HepG2 (cell line): ENCODE results near the gene ZBTB20. TPM values are rescaled to one million over a fixed set of nuclear protein-coding genes. Genes with fewer than 3 reads are reported as not detected.

ENCODE experiments used
- ATAC-seq: fragments of 200-7000 bp; cut with Tn5 transposase; 3 replicates; pipeline ENCODE4 v1.9.1; 2020; ENCODE audit warnings: mild to moderate bottlenecking, moderate library complexity
- BruUV-seq: library from RNA; stranded (reverse); fragments of 400-500 nt; replicated peaks from 2 replicates; lab custom pipeline; 2021; lab: Mats Ljungman, UMichigan
- CTCF ChIA-PET: fragments of 300-600 bp; formaldehyde crosslinking; extraction: SDS; loops from one replicate; lab custom pipeline; 2021; ENCODE audit warnings: low total read pairs, inconsistent platforms, low intra/inter-chr PET ratio; lab: Yijun Ruan, JAX
- POLR2A ChIA-PET: fragments of 350-600 bp; sonication (Branson Sonifier 250); formaldehyde crosslinking; loops from one replicate; lab custom pipeline; 2020; ENCODE audit warnings: antibody characterized with exemption, inconsistent platforms; lab: Yijun Ruan, JAX
- DNase-seq: peaks from one replicate; pipeline ENCODE4 v3.0.0-alpha.2; 2015; ENCODE audit warnings: low spot score
- FAIRE-seq: peaks from 3 replicates; lab custom pipeline; 2011; peaks lifted over from hg19 to GRCh38; lab: Jason Lieb, UNC
- H2AFZ ChIP-seq: one replicate; pipeline ENCODE4 v1.6.1; 2011; ENCODE audit warnings: low read length, inconsistent platforms
- H3K27ac ChIP-seq: fragments of 300-600 bp; 3 replicates; pipeline ENCODE4 v1.8.0; 2011; ENCODE audit warnings: mixed run types, mild to moderate bottlenecking, mixed read lengths, low read length, inconsistent platforms; ENCODE audit not compliant: insufficient read depth; ENCODE audit errors: extremely low read length
- H3K27me3 ChIP-seq, 2 experiments: fragments of 200-600 bp in 1 of 2; 2 replicates in 1 of 2; 3 replicates in 1 of 2; pipeline versions ENCODE4 v1.6.0 to v1.8.0; 2011; ENCODE audit warnings: low read length in 2 of 2, mild to moderate bottlenecking in 2 of 2, moderate library complexity in 2 of 2, inconsistent platforms in 1 of 2; ENCODE audit not compliant: insufficient read depth in 2 of 2, control insufficient read depth in 1 of 2
- H3K36me3 ChIP-seq, 2 experiments: fragments of 200-600 bp in 1 of 2; replicated peaks in 1 of 2; 2 replicates in 1 of 2; 3 replicates in 1 of 2; pipeline versions ENCODE4 v1.5.1 to v1.8.0; 2011; ENCODE audit warnings: low read length in 2 of 2, inconsistent platforms in 1 of 2; ENCODE audit not compliant: insufficient read depth in 2 of 2, control insufficient read depth in 1 of 2
- H3K4me1 ChIP-seq: 2 replicates; pipeline ENCODE4 v1.5.1; 2012; ENCODE audit warnings: low read length, inconsistent platforms; ENCODE audit not compliant: insufficient read depth
- H3K4me2 ChIP-seq: 2 replicates; pipeline ENCODE4 v1.6.0; 2011; ENCODE audit warnings: low read depth, low read length, inconsistent platforms
- H3K4me3 ChIP-seq, 3 experiments: fragments of 200-600 bp in 1 of 3; sonication (generic), shearing (Covaris generic) in 1 of 3; replicated peaks in 1 of 3; 2 replicates each; pipeline ENCODE4 v1.5.1; 2011 to 2016; ENCODE audit warnings: low read length in 3 of 3, inconsistent platforms in 2 of 3, low read depth in 2 of 3, mild to moderate bottlenecking in 2 of 3, control low read depth in 1 of 3, mixed read lengths in 1 of 3; ENCODE audit not compliant: insufficient read depth in 1 of 3
- H3K79me2 ChIP-seq: one replicate; pipeline ENCODE4 v1.6.1; 2011; ENCODE audit warnings: low read length, inconsistent platforms; ENCODE audit not compliant: insufficient read depth
- H3K9ac ChIP-seq: 2 replicates; pipeline ENCODE4 v1.6.0; 2011; ENCODE audit warnings: mild to moderate bottlenecking, low read depth, low read length, inconsistent platforms; ENCODE audit not compliant: insufficient read depth
- H3K9me3 ChIP-seq: 2 replicates; pipeline ENCODE4 v1.5.1; 2012; ENCODE audit warnings: mild to moderate bottlenecking, low read length
- H4K20me1 ChIP-seq: 2 replicates; pipeline ENCODE4 v1.6.0; 2011; ENCODE audit warnings: inconsistent platforms, mild to moderate bottlenecking, low read length, moderate library complexity; ENCODE audit not compliant: insufficient read depth
- ETV6 ChIP-seq: sonication (generic); formaldehyde crosslinking; conservative IDR thresholded peaks from 2 replicates; pipeline ENCODE4 v1.4.0; 2020; ENCODE audit warnings: missing genetic modification reagents
- TEAD3 ChIP-seq: optimal IDR thresholded peaks from 2 replicates; pipeline ENCODE3; 2016; ENCODE audit warnings: borderline replicate concordance
- XRCC5 ChIP-seq: fragments of 200-400 bp; formaldehyde crosslinking; optimal IDR thresholded peaks from 2 replicates; pipeline ENCODE3; 2017; ENCODE audit warnings: mild to moderate bottlenecking, low read length
- ZNF598 ChIP-seq: sonication (generic); formaldehyde crosslinking; IDR thresholded peaks from 2 replicates; pipeline ENCODE4 v1.5.1; 2020; ENCODE audit warnings: mild to moderate bottlenecking, missing genetic modification reagents, borderline replicate concordance
- WGBS: methylation state at CpG from one replicate; pipeline ENCODE4 v1.1.6; 2017; ENCODE audit warnings: low lambda C conversion rate; 5-methylcytosine and 5-hydroxymethylcytosine counted together
- in situ Hi-C: cut with HindIII; loops from 2 replicates; pipeline ENCODE4 v1.10.0; 2017; ENCODE audit warnings: low pct_unique_long_range_greater_than_20kb; ENCODE audit not compliant: extremely low pct_ligation_motif_present
- intact Hi-C: fragments of 100-400 bp; cut with micrococcal nuclease; formaldehyde crosslinking; loops from one replicate; pipeline ENCODE4 v1.10.0; 2022; ENCODE audit not compliant: unreplicated experiment
- polyA plus RNA-seq, 8 experiments: library from polyadenylated mRNA; depleted of rRNA in 3 of 8; stranded (reverse) in 7 of 8; unstranded in 1 of 8; fragments of >200 nt; fragmentation: Illumina TruSeq in 4 of 8; extraction: Trizol in 4 of 8; gene quantifications; 2 replicates each; pipeline versions ENCODE4 v1.2.1 to v1.2.3, GENCODE V29; 2011 to 2016; ENCODE audit warnings: low read depth in 4 of 8, missing spikeins in 1 of 8, mixed read lengths in 1 of 8; ENCODE audit not compliant: insufficient read depth in 1 of 8
- total RNA-seq, 5 experiments: library from RNA; depleted of rRNA; stranded (reverse); fragments of >200 nt; fragmentation: Illumina TruSeq; extraction: Trizol; gene quantifications; 2 replicates each; pipeline ENCODE4 v1.2.3, GENCODE V29; 2016; ENCODE audit warnings: low read depth in 1 of 5
- TF ChIP-seq, protein P1 (sequence below): sonication (generic); formaldehyde crosslinking; IDR thresholded peaks from 2 replicates; pipeline ENCODE4 v1.4.0; 2020; ENCODE audit warnings: missing genetic modification reagents
- TF ChIP-seq, protein P2 (sequence below): sonication (generic); formaldehyde crosslinking; IDR thresholded peaks from 2 replicates; pipeline ENCODE4 v1.5.1; 2020; ENCODE audit warnings: mild to moderate bottlenecking, missing genetic modification reagents, moderate library complexity
- TF ChIP-seq, protein P3 (sequence below): IDR thresholded peaks from 2 replicates; pipeline ENCODE4 v1.6.1; 2016; ENCODE audit warnings: missing compliant biosample characterization, missing genetic modification reagents, borderline replicate concordance

Gene ZBTB20
- total and polyA plus RNA-seq, 2 of the 13 experiments (the other 11 are each of a cell fraction or from before 2014, with no cell fraction given): 1.9 to 8.8 TPM

DNA sequence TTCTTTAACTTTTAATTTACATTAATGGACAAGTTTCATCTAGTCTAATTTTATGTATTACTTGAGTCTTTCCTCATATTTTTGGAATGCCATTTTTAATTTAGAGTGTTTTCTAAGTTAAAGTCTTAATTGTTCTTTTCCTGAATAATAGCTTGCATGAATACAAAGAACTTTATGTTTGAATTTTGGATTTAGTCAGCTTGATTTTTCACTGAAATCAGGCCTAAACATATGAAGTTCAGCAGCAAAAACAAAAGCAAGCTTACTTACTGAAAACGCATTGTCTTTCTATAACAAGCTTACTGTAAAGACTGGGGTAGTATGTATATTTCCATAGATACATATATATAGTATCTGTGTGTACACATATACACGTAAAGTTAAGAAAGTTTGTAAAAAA lies 126.0 kb downstream of the ZBTB20 start (continued):
- TF ChIP-seq, protein P1, sequence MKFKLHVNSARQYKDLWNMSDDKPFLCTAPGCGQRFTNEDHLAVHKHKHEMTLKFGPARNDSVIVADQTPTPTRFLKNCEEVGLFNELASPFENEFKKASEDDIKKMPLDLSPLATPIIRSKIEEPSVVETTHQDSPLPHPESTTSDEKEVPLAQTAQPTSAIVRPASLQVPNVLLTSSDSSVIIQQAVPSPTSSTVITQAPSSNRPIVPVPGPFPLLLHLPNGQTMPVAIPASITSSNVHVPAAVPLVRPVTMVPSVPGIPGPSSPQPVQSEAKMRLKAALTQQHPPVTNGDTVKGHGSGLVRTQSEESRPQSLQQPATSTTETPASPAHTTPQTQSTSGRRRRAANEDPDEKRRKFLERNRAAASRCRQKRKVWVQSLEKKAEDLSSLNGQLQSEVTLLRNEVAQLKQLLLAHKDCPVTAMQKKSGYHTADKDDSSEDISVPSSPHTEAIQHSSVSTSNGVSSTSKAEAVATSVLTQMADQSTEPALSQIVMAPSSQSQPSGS (CRISPR knock-in tag): no peak
- no peak for TF ChIP-seq ZNF598
- no peak for TF ChIP-seq TEAD3 (CRISPR knock-in tag)
- no peak for TF ChIP-seq ETV6 (CRISPR knock-in tag)
- TF ChIP-seq, protein P2, sequence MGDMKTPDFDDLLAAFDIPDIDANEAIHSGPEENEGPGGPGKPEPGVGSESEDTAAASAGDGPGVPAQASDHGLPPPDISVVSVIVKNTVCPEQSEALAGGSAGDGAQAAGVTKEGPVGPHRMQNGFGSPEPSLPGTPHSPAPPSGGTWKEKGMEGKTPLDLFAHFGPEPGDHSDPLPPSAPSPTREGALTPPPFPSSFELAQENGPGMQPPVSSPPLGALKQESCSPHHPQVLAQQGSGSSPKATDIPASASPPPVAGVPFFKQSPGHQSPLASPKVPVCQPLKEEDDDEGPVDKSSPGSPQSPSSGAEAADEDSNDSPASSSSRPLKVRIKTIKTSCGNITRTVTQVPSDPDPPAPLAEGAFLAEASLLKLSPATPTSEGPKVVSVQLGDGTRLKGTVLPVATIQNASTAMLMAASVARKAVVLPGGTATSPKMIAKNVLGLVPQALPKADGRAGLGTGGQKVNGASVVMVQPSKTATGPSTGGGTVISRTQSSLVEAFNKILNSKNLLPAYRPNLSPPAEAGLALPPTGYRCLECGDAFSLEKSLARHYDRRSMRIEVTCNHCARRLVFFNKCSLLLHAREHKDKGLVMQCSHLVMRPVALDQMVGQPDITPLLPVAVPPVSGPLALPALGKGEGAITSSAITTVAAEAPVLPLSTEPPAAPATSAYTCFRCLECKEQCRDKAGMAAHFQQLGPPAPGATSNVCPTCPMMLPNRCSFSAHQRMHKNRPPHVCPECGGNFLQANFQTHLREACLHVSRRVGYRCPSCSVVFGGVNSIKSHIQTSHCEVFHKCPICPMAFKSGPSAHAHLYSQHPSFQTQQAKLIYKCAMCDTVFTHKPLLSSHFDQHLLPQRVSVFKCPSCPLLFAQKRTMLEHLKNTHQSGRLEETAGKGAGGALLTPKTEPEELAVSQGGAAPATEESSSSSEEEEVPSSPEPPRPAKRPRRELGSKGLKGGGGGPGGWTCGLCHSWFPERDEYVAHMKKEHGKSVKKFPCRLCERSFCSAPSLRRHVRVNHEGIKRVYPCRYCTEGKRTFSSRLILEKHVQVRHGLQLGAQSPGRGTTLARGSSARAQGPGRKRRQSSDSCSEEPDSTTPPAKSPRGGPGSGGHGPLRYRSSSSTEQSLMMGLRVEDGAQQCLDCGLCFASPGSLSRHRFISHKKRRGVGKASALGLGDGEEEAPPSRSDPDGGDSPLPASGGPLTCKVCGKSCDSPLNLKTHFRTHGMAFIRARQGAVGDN (CRISPR knock-in tag): no peak
- TF ChIP-seq XRCC5: no peak

DNA sequence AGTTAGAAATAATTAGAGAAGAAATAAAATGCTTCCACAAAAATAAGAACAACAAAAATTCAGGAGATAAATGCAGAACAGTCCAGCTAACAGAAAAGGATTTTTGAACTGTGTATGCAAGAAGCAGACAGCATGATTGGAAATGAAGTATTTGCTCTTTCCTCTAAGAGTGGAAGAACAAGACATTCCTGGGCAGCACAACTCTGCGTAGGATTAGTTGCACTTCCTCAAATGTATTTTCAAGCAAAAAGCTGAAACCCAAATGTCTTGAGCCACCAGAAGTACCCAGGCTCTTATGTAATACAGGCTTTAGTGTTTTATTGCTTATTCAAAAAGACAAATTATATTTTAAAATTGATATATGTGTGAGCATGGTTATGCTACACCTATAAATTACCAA lies 127.2 kb downstream of the ZBTB20 start:
- H3K9ac ChIP-seq: no peak overlapping the region
- ChIA-PET POLR2A (no interaction called here), CTCF (no interaction called here)
- no peak overlapping the region for H3K27ac ChIP-seq
- intact Hi-C loops (no loop called here), in situ Hi-C loops (no loop called here)
- H2AFZ ChIP-seq: no peak overlapping the region
- DNase-seq (no peak), FAIRE-seq (no peak), ATAC-seq (no peak)
- no peaks in the 10 kb centered on the region for H3K36me3 ChIP-seq
- no TSS peak for BruUV-seq
- no peaks in the 10 kb centered on the region for H3K27me3 ChIP-seq
- TF ChIP-seq, protein P3, sequence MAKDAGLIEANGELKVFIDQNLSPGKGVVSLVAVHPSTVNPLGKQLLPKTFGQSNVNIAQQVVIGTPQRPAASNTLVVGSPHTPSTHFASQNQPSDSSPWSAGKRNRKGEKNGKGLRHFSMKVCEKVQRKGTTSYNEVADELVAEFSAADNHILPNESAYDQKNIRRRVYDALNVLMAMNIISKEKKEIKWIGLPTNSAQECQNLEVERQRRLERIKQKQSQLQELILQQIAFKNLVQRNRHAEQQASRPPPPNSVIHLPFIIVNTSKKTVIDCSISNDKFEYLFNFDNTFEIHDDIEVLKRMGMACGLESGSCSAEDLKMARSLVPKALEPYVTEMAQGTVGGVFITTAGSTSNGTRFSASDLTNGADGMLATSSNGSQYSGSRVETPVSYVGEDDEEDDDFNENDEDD (CRISPR knock-in tag): no peak
- no peaks in the 10 kb centered on the region for H3K4me1 ChIP-seq
- H3K4me3 ChIP-seq: no peak overlapping the region
- H3K4me2 ChIP-seq: no peak overlapping the region
- WGBS: 90% methylated on average over 1 of the region's 1 CpG
- no peaks in the 10 kb centered on the region for H4K20me1 ChIP-seq
- H3K9me3 ChIP-seq: no peaks in the 10 kb centered on the region
- H3K79me2 ChIP-seq: no peaks in the 10 kb centered on the region
